DND-41 (cell line): ENCODE results near the gene ENTREP1.

Experiments
- ATAC-seq: fragments of 200-7000 bp; cut with Tn5 transposase; 3 replicates; pipeline ENCODE4 v1.9.1; 2021; ENCODE audit warnings: low read depth; ENCODE audit not compliant: insufficient read depth
- DNase-seq: peaks from one replicate; pipeline ENCODE4 v3.0.0-alpha.2; 2020
- H2AFZ ChIP-seq: 2 replicates; pipeline ENCODE4 v1.6.0; 2012; ENCODE audit warnings: low read depth, low read length
- H3K27ac ChIP-seq: 2 replicates; pipeline ENCODE4 v1.5.1; 2012; ENCODE audit warnings: low read length, inconsistent platforms
- H3K27me3 ChIP-seq: fragments of 200-600 bp; sonication (generic); 2 replicates; pipeline ENCODE4 v1.6.0; 2012; ENCODE audit warnings: low read length, mild to moderate bottlenecking, inconsistent platforms; ENCODE audit not compliant: insufficient read depth, poor library complexity
- H3K36me3 ChIP-seq: 2 replicates; pipeline ENCODE4 v1.5.1; 2012; ENCODE audit warnings: low read length, inconsistent platforms; ENCODE audit not compliant: insufficient read depth
- H3K4me1 ChIP-seq: 2 replicates; pipeline ENCODE4 v1.5.1; 2012; ENCODE audit warnings: mild to moderate bottlenecking, low read length; ENCODE audit not compliant: insufficient read depth
- H3K4me2 ChIP-seq: 2 replicates; pipeline ENCODE4 v1.6.0; 2012; ENCODE audit warnings: mild to moderate bottlenecking, moderate library complexity, low read length, inconsistent platforms; ENCODE audit not compliant: insufficient read depth
- H3K4me3 ChIP-seq, 2 experiments: fragments of 200-600 bp in 1 of 2; shearing (Covaris generic) in 1 of 2; 2 replicates each; pipeline ENCODE4 v1.5.1; 2012 to 2016; ENCODE audit warnings: inconsistent platforms in 2 of 2, low read length in 2 of 2, mild to moderate bottlenecking in 2 of 2, low read depth in 1 of 2, moderate library complexity in 1 of 2
- H3K79me2 ChIP-seq: 2 replicates; pipeline ENCODE4 v1.6.0; 2012; ENCODE audit warnings: low read length, inconsistent platforms; ENCODE audit not compliant: insufficient read depth
- H3K9ac ChIP-seq: 2 replicates; pipeline ENCODE4 v1.6.0; 2012; ENCODE audit warnings: low read depth, mild to moderate bottlenecking, inconsistent platforms, low read length, moderate library complexity
- H3K9me3 ChIP-seq: 2 replicates; pipeline ENCODE4 v1.5.1; 2012; ENCODE audit warnings: low read length, moderate library complexity, mild to moderate bottlenecking, inconsistent platforms; ENCODE audit not compliant: insufficient read depth, severe bottlenecking
- H4K20me1 ChIP-seq: 2 replicates; pipeline ENCODE4 v1.6.0; 2012; ENCODE audit warnings: low read length; ENCODE audit not compliant: insufficient read depth
- EZH2 ChIP-seq: IDR thresholded peaks from 3 replicates; pipeline ENCODE4 v1.6.1; 2012; ENCODE audit warnings: borderline replicate concordance, low read depth, mild to moderate bottlenecking, moderate library complexity, low read length, inconsistent platforms; ENCODE audit not compliant: severe bottlenecking
- TF ChIP-seq, protein P1 (sequence below): IDR thresholded peaks from 2 replicates; pipeline ENCODE4 v1.5.1; 2012; ENCODE audit warnings: borderline replicate concordance, low read length, moderate library complexity, mild to moderate bottlenecking; ENCODE audit not compliant: poor library complexity, severe bottlenecking; ENCODE audit errors: extremely low read depth

Gene ENTREP1

GRCh38 chr9:69357821-69358220, 32.8 kb downstream of the ENTREP1 start:
- Histone ChIP-seq H3K4me3 (no peak overlapping the region), H3K27ac (no peak overlapping the region), H3K9me3 (no peaks in the 10 kb centered on the region), H4K20me1 (no peaks in the 10 kb centered on the region), H3K36me3 (no peaks in the 10 kb centered on the region), H3K27me3 (no peaks in the 10 kb centered on the region), H3K9ac (no peak overlapping the region), H3K79me2 (no peaks in the 10 kb centered on the region), H3K4me1 (no peaks in the 10 kb centered on the region), H3K4me2 (no peak overlapping the region), H2AFZ (no peak overlapping the region)
- TF ChIP-seq, protein P1, sequence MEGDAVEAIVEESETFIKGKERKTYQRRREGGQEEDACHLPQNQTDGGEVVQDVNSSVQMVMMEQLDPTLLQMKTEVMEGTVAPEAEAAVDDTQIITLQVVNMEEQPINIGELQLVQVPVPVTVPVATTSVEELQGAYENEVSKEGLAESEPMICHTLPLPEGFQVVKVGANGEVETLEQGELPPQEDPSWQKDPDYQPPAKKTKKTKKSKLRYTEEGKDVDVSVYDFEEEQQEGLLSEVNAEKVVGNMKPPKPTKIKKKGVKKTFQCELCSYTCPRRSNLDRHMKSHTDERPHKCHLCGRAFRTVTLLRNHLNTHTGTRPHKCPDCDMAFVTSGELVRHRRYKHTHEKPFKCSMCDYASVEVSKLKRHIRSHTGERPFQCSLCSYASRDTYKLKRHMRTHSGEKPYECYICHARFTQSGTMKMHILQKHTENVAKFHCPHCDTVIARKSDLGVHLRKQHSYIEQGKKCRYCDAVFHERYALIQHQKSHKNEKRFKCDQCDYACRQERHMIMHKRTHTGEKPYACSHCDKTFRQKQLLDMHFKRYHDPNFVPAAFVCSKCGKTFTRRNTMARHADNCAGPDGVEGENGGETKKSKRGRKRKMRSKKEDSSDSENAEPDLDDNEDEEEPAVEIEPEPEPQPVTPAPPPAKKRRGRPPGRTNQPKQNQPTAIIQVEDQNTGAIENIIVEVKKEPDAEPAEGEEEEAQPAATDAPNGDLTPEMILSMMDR: no peak
- TF ChIP-seq EZH2: no peak
- DNase-seq: no peak
- no peak for ATAC-seq

- DNase-seq: no peak
- no peaks in the 10 kb centered on the region for H3K27me3 ChIP-seq
- ATAC-seq: no peak
- H3K4me2 ChIP-seq: no peak overlapping the region
- H3K27ac ChIP-seq: no peak overlapping the region
- H3K79me2 ChIP-seq: no peaks in the 10 kb centered on the region
- TF ChIP-seq EZH2: no peak
- TF ChIP-seq, protein P1: no peak
- no peak overlapping the region for H2AFZ ChIP-seq
- H4K20me1 ChIP-seq: no peaks in the 10 kb centered on the region
- no peaks in the 10 kb centered on the region for H3K9me3 ChIP-seq
- H3K4me3 ChIP-seq: no peak overlapping the region
- no peaks in the 10 kb centered on the region for H3K4me1 ChIP-seq
- no peaks in the 10 kb centered on the region for H3K36me3 ChIP-seq
- no peak overlapping the region for H3K9ac ChIP-seq
Measured at GRCh38 chr9:69363191-69363590, 38.2 kb downstream of the ENTREP1 start.

DNA sequence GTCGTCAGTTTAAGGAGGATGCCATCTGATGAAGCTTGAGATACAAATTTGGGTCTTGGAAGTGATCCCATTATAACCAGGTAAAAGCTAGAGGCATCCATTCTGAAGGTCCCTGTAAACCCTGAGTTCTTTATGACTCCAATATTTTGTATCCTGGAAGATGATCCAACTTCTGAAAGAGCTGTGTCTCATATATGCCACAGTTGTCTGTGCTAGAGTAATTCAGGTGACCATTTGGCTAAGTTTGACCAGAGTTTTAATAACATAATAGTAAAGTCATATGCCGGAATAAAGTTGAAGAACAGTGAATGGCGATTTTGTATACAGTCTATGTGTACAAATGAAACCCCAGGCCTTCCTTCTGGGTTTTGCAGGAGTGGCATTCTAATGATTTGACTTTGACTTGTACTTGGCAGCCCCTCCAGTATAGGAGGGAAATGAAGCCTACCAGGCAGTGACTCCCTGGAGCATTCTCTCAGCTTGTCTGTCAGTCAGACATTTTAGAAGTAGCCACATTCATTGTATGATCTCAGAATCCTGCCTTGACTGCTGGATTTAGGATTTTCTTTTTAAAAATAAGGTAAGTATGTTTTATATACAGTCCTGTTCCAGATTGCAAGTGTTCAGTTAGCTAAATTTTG, 39.6 kb downstream of the ENTREP1 start:
- no peaks in the 10 kb centered on the region for H4K20me1 ChIP-seq
- H3K9ac ChIP-seq: no peak overlapping the region
- H2AFZ ChIP-seq: no peak overlapping the region
- TF ChIP-seq, protein P1: no peak
- TF ChIP-seq EZH2: no peak
- ATAC-seq (no peak), DNase-seq (no peak)
- H3K27ac ChIP-seq: no peak overlapping the region
- H3K9me3 ChIP-seq: no peaks in the 10 kb centered on the region
- H3K27me3 ChIP-seq: no peaks in the 10 kb centered on the region
- H3K79me2 ChIP-seq: no peaks in the 10 kb centered on the region
- no peak overlapping the region for H3K4me3 ChIP-seq
- H3K36me3 ChIP-seq: no peaks in the 10 kb centered on the region
- H3K4me2 ChIP-seq: no peak overlapping the region
- H3K4me1 ChIP-seq: no peaks in the 10 kb centered on the region

GRCh38 chr9:69370430-69370829, 45.4 kb downstream of the ENTREP1 start:
- DNase-seq (no peak), ATAC-seq (no peak)
- Histone ChIP-seq H3K9ac (no peak overlapping the region), H3K9me3 (no peaks in the 10 kb centered on the region), H3K36me3 (no peaks in the 10 kb centered on the region), H4K20me1 (no peaks in the 10 kb centered on the region), H2AFZ (no peak overlapping the region), H3K27ac (no peak overlapping the region), H3K79me2 (no peaks in the 10 kb centered on the region), H3K4me1 (no peaks in the 10 kb centered on the region), H3K27me3 (no peaks in the 10 kb centered on the region), H3K4me3 (no peak overlapping the region), H3K4me2 (no peak overlapping the region)
- TF ChIP-seq, protein P1: no peak
- no peak for TF ChIP-seq EZH2
